Measurements from ENCODE around the gene RNASE1.

- TF ChIP-seq, protein P1, sequence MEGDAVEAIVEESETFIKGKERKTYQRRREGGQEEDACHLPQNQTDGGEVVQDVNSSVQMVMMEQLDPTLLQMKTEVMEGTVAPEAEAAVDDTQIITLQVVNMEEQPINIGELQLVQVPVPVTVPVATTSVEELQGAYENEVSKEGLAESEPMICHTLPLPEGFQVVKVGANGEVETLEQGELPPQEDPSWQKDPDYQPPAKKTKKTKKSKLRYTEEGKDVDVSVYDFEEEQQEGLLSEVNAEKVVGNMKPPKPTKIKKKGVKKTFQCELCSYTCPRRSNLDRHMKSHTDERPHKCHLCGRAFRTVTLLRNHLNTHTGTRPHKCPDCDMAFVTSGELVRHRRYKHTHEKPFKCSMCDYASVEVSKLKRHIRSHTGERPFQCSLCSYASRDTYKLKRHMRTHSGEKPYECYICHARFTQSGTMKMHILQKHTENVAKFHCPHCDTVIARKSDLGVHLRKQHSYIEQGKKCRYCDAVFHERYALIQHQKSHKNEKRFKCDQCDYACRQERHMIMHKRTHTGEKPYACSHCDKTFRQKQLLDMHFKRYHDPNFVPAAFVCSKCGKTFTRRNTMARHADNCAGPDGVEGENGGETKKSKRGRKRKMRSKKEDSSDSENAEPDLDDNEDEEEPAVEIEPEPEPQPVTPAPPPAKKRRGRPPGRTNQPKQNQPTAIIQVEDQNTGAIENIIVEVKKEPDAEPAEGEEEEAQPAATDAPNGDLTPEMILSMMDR (conservative IDR thresholded peaks at IDR 0.05; ENCODE audit: low read depth, low read length) = no peak
- no peak for TF ChIP-seq EZH2 (IDR thresholded peaks at IDR 0.05; ENCODE audit: borderline replicate concordance, low read depth, low read length, poor library complexity, severe bottlenecking)
These were observed 32.3 kb upstream of the RNASE1 start for GRCh38 chr14:20834899-20835298.

Measured in A673 (cell line).